Fibroblast of lung (primary cell): Measurements from ENCODE around the gene FZR1. TPM values are rescaled to one million over a fixed set of nuclear protein-coding genes. Genes with fewer than 3 reads are reported as not detected.

Experiments used
- DNase-seq, 2 donors: peaks; one replicate each; pipeline versions ENCODE4 v3.0.0 to v3.0.0-alpha.2; 2010; ENCODE audit warnings: low read depth in 2 of 2
- H2AFZ ChIP-seq: 2 replicates; pipeline ENCODE4 v1.5.1; 2012; ENCODE audit warnings: low read length, control low read depth, inconsistent platforms
- H3K27ac ChIP-seq: 2 replicates; pipeline ENCODE4 v1.5.1; 2011; ENCODE audit warnings: low read length, control low read depth; ENCODE audit not compliant: insufficient read depth
- H3K27me3 ChIP-seq: 2 replicates; pipeline ENCODE4 v1.5.1; 2011; ENCODE audit warnings: mild to moderate bottlenecking, low read length; ENCODE audit not compliant: control insufficient read depth, insufficient read depth
- H3K36me3 ChIP-seq: 2 replicates; pipeline ENCODE4 v1.5.1; 2011; ENCODE audit warnings: low read length; ENCODE audit not compliant: control insufficient read depth, insufficient read depth
- H3K4me1 ChIP-seq: 2 replicates; pipeline ENCODE4 v1.5.1; 2011; ENCODE audit warnings: low read length; ENCODE audit not compliant: control insufficient read depth, insufficient read depth; ENCODE audit errors: extremely low read depth
- H3K4me2 ChIP-seq: 2 replicates; pipeline ENCODE4 v1.5.1; 2011; ENCODE audit warnings: low read length, control low read depth; ENCODE audit not compliant: insufficient read depth; ENCODE audit errors: extremely low read depth
- H3K4me3 ChIP-seq, 4 experiments: fragments of 200-600 bp in 1 of 4; sonication (generic) in 1 of 4; replicated peaks in 1 of 4; 2 replicates each; pipeline ENCODE4 v1.5.1; 2011 to 2016; ENCODE audit warnings: low read length in 4 of 4, low read depth in 3 of 4, mild to moderate bottlenecking in 3 of 4, control low read depth in 2 of 4, inconsistent platforms in 1 of 4, mixed read lengths in 1 of 4; ENCODE audit not compliant: insufficient read depth in 1 of 4; ENCODE audit errors: control extremely low read depth in 1 of 4
- H3K79me2 ChIP-seq: 2 replicates; pipeline ENCODE4 v1.5.1; 2012; ENCODE audit warnings: mild to moderate bottlenecking, low read length, inconsistent platforms; ENCODE audit not compliant: control insufficient read depth, insufficient read depth
- H3K9ac ChIP-seq: 2 replicates; pipeline ENCODE4 v1.5.1; 2011; ENCODE audit warnings: mild to moderate bottlenecking, low read length, control low read depth; ENCODE audit not compliant: insufficient read depth
- H3K9me3 ChIP-seq: 2 replicates; pipeline ENCODE4 v1.5.1; 2012; ENCODE audit warnings: low read depth, low read length; ENCODE audit not compliant: control insufficient read depth, insufficient read depth
- H4K20me1 ChIP-seq: 2 replicates; pipeline ENCODE4 v1.5.1; 2011; ENCODE audit warnings: low read length; ENCODE audit not compliant: control insufficient read depth, insufficient read depth; ENCODE audit errors: extremely low read depth
- EZH2 ChIP-seq: IDR thresholded peaks from 2 replicates; pipeline ENCODE4 v1.5.1; 2012; ENCODE audit warnings: low read length, control low read depth, mild to moderate bottlenecking; ENCODE audit errors: missing control alignments
- polyA plus RNA-seq, 2 donors: library from polyadenylated mRNA; depleted of rRNA in 1 of 2; stranded (reverse) in 1 of 2; unstranded in 1 of 2; fragments of >200 nt; gene quantifications; 2 replicates each; pipeline ENCODE4 v1.2.1, GENCODE V29; 2011 to 2012; ENCODE audit warnings: missing spikeins in 1 of 2
- total RNA-seq: library from RNA; depleted of rRNA; stranded (reverse); fragments of >200 nt; gene quantifications from 2 replicates; pipeline ENCODE4 v1.2.1, GENCODE V29; 2014
- TF ChIP-seq, protein P1 (sequence below), 2 donors: IDR thresholded peaks in 1 of 2; conservative IDR thresholded peaks in 1 of 2; 1 replicate in 1 of 2; 2 replicates in 1 of 2; pipeline ENCODE4 v1.5.1; 2011 to 2012; ENCODE audit warnings: low read length in 2 of 2, control low read depth in 1 of 2, inconsistent platforms in 1 of 2, low read depth in 1 of 2, mild to moderate bottlenecking in 1 of 2

The FZR1 gene
- total and polyA plus RNA-seq, 2 donors (not counting 1 experiment from before 2014, with no cell fraction given): 15.0 to 38.0 TPM

DNA sequence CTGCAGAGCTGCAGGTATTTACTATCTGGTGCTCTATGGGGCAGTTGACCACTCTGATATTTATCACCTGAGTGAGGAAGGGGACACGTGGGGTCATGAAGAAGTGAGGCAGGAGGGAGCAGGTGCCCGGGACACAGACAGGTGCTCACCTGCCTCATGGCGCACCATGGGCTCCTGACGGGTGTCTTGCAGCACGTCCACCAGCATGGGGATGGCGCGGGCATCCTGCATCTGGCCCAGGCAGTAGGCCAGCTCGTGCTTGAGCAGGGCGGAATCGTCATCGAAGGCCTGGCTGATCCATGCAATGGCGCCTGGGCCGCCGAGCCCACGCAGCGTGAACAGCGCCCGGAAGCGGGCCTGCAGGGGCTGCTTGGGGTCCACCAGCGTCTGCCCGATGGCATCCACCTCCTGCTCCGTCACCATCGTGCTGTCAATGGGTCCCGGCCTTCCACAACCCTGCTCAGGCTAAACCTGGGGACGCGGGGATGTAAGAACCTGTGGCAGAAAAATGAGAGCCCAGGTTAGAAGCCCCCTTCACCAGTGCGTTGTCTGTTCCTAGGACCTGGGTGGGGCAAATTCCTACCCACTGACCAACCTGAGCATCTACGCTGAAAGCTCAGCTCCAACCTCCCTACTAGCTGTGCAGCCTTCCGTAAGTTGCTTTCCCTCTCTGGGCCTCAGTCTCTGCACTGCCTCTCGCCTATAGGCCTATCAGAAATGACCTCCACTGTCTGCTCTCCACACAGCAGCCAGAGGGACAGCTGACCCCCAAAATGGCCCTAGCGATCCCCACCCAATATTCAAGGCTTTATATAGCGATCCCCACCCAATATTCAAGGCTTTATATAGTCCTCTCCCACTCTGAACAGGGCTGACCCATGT is 9.5 kb upstream of the FZR1 start:
- Histone ChIP-seq H3K79me2 (peaks cover 19% of the 10 kb centered on the region), H3K4me3 (no peak overlapping the region), H2AFZ (no peak overlapping the region), H3K9ac (no peak overlapping the region), H4K20me1 (no peaks in the 10 kb centered on the region), H3K4me1 (peaks cover 8% of the 10 kb centered on the region), H3K27me3 (no peaks in the 10 kb centered on the region), H3K4me2 (no peak overlapping the region), H3K27ac (no peak overlapping the region), H3K9me3 (no peaks in the 10 kb centered on the region), H3K36me3 (peaks cover 19% of the 10 kb centered on the region)
- no peak for DNase-seq
- TF ChIP-seq EZH2: no peak
- TF ChIP-seq, protein P1, sequence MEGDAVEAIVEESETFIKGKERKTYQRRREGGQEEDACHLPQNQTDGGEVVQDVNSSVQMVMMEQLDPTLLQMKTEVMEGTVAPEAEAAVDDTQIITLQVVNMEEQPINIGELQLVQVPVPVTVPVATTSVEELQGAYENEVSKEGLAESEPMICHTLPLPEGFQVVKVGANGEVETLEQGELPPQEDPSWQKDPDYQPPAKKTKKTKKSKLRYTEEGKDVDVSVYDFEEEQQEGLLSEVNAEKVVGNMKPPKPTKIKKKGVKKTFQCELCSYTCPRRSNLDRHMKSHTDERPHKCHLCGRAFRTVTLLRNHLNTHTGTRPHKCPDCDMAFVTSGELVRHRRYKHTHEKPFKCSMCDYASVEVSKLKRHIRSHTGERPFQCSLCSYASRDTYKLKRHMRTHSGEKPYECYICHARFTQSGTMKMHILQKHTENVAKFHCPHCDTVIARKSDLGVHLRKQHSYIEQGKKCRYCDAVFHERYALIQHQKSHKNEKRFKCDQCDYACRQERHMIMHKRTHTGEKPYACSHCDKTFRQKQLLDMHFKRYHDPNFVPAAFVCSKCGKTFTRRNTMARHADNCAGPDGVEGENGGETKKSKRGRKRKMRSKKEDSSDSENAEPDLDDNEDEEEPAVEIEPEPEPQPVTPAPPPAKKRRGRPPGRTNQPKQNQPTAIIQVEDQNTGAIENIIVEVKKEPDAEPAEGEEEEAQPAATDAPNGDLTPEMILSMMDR (conservative IDR thresholded peaks at IDR 0.05 in 1 of 2, IDR thresholded peaks at IDR 0.05 in 1 of 2; ENCODE audit: low read depth in 1 of 2, low read length in 2 of 2): no peak

DNA sequence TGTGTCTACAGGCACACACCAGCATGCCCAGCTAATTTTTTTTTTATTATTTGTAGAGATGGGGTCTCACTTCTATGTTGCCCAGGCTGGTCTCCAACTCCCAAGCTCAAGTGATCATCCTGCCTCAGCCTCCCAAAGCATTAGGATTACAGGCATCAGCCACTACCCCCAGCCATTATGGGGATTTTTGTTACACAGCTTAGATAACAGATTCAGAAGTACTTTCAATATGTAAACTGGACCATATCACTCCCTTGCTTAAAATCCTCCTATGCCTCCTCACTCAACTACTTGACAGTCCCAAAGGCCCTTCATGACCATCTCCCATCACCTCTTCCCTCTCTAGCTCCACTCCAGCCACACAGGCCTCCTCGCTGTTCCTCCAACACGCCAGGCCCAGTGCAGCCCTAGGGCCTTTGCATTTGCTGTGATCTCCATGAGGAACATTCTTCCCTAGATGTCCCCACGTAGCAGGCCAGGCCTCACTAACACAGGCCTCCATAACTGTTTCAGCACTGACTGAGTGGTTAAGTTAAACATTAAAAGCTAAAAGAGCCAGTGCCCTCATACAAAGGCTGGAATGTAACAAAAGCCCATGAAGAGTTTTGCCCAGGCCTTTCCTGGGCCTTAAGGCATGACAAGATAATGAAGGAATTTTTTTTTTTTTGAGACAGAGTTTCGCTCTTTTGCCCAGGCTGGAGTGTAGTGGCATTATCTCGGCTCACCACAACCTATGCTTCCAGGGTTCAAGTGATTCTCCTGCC is 8.2 kb upstream of the FZR1 start:
- Histone ChIP-seq H3K27ac (no peak overlapping the region), H3K4me2 (no peak overlapping the region), H3K9me3 (no peaks in the 10 kb centered on the region), H3K9ac (no peak overlapping the region), H4K20me1 (no peaks in the 10 kb centered on the region), H3K36me3 (peaks cover 13% of the 10 kb centered on the region), H3K27me3 (no peaks in the 10 kb centered on the region), H2AFZ (no peak overlapping the region), H3K79me2 (peaks cover 19% of the 10 kb centered on the region), H3K4me1 (peaks cover 8% of the 10 kb centered on the region), H3K4me3 (no peak overlapping the region)
- DNase-seq: no peak
- TF ChIP-seq, protein P1 (conservative IDR thresholded peaks at IDR 0.05 in 1 of 2, IDR thresholded peaks at IDR 0.05 in 1 of 2; ENCODE audit: low read depth in 1 of 2, low read length in 2 of 2): no peak
- no peak for TF ChIP-seq EZH2

DNA sequence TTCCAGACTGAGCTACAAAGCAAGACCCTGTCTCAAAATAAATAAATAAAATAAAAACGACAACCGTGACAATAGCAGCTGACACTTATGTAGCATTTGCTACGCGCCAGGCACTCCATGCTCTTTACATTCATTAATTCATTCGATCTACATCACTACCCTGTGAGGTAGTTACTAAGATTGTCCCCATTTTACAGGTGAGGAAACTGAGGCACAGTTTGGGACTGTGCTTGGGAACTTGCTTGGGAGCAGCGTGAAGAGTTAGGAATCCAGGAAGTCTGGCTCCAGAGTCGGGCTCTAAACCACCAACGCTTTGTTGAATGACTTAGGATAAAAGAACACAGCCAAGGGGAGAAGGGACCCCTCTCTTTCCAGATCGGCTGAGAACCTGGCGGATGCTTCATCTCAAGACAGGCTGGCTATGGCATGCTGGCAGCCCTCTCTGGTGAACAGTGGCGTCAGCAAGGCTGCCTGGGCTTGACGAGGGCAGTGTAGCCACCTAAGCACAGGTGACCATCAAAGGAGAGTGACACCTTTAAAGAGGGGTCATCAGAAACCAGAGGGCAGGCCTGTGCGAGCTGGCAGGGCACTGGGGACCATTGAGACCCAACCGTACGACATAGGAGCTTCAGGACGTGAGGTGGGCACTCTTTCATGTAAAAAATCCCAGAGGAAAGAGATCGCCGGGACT is 6.2 kb upstream of the FZR1 start:
- no peaks in the 10 kb centered on the region for H4K20me1 ChIP-seq
- H3K79me2 ChIP-seq: peaks cover 19% of the 10 kb centered on the region
- H3K27ac ChIP-seq: peak overlapping the region; percentile 100
- H3K27me3 ChIP-seq: no peaks in the 10 kb centered on the region
- H2AFZ ChIP-seq: peak overlapping the region; percentile 99
- H3K9ac ChIP-seq: peak overlapping the region; percentile 99
- TF ChIP-seq EZH2: no peak
- TF ChIP-seq, protein P1 (conservative IDR thresholded peaks at IDR 0.05 in 1 of 2, IDR thresholded peaks at IDR 0.05 in 1 of 2; ENCODE audit: low read depth in 1 of 2, low read length in 2 of 2): no peak
- H3K36me3 ChIP-seq: peaks cover 9% of the 10 kb centered on the region
- DNase-seq: no peak
- H3K9me3 ChIP-seq: no peaks in the 10 kb centered on the region
- H3K4me3 ChIP-seq: peak overlapping the region; percentile 78 to 99 (median 89)
- peak overlapping the region; percentile 100 for H3K4me2 ChIP-seq
- H3K4me1 ChIP-seq: peaks cover 8% of the 10 kb centered on the region
